ENCODE data around the gene GALNTL6. TPM values are rescaled to one million over a fixed set of nuclear protein-coding genes. Genes with fewer than 3 reads are reported as not detected.
"Not testable (repeated sequence)": the region's sequence is repeated elsewhere in the genome, so short reads cannot be mapped to it uniquely, and the experiment has no call there.

Gene GALNTL6
- polyA plus RNA-seq, 1 donor from 2014 or later = 14.9 TPM

DNA sequence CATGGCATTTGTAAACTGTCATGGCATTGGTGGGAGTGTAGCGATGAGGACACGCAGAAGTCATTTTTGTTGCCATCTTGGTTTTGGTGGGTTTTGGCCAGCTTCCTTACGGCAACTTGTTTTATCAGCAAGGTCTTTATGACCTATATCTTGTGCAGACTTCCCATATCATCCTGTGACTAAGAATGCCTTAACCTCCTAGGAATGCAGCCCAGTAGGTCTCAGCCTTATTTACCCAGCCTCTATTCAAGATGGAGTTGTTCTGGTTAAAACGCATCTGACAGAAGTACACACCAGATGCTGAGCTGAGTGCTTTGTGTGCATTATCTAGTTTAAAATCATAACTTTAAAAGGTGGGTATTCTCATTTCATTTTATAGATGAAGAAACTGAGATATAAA is 1086.7 kb downstream of the GALNTL6 start:
- Histone ChIP-seq H3K27me3 (ENCODE audit: insufficient read depth, low read depth, low read length) (no peaks in the 10 kb centered on the region), H2AFZ (ENCODE audit: low read depth, low read length) (no peak overlapping the region), H3K9me3 (ENCODE audit: low read length) (no peaks in the 10 kb centered on the region), H3K9me2 (ENCODE audit: insufficient read depth, low read length) (no peaks in the 10 kb centered on the region), H3K79me2 (replicated peaks; ENCODE audit: insufficient read depth, low read length) (no peaks in the 10 kb centered on the region), H3K36me3 (ENCODE audit: insufficient read depth, low read length) (no peaks in the 10 kb centered on the region), H3K4me2 (ENCODE audit: low read length) (no peak overlapping the region), H3K9ac (ENCODE audit: low read length) (no peak overlapping the region), H3K4me3 (ENCODE audit: low read length) (no peak overlapping the region), H3K27ac (ENCODE audit: low read length) (peak overlapping the region; percentile 75), H4K20me1 (ENCODE audit: insufficient read depth) (no peaks in the 10 kb centered on the region), H3F3A (ENCODE audit: insufficient read depth, low read length, poor library complexity, severe bottlenecking) (no peaks in the 10 kb centered on the region)
- TF ChIP-seq TAF1 (IDR thresholded peaks at IDR 0.05; ENCODE audit: low read depth) (no peak), RAD21 (conservative IDR thresholded peaks at IDR 0.05) (no peak)

DNA sequence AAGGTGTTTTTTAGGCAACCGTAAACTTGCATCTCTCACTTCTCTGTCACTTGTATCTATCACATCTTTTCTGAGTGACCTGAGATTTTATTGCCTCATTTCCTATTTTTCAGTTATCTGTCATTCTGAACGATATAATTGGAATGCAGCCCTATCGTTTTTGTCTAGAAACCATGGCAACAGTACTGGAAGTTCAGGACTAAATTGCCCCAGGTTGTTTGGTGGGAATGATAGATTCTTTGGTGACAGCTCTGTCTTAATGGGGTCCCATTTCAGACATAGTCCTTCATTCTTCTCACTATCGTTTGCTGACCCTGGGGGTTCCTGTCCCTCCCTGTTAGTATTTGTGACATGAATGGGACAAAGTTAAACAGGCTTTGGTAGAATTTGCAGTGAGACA is 1087.7 kb downstream of the GALNTL6 start:
- Histone ChIP-seq H3K27ac (ENCODE audit: low read length) (peak overlapping the region; percentile 75), H3K9me2 (ENCODE audit: insufficient read depth, low read length) (no peaks in the 10 kb centered on the region), H3K27me3 (ENCODE audit: insufficient read depth, low read depth, low read length) (no peaks in the 10 kb centered on the region), H3K4me3 (ENCODE audit: low read length) (peak overlapping the region; percentile 33), H3K9me3 (ENCODE audit: low read length) (no peaks in the 10 kb centered on the region), H3K79me2 (replicated peaks; ENCODE audit: insufficient read depth, low read length) (no peaks in the 10 kb centered on the region), H3K36me3 (ENCODE audit: insufficient read depth, low read length) (no peaks in the 10 kb centered on the region), H2AFZ (ENCODE audit: low read depth, low read length) (no peak overlapping the region), H4K20me1 (ENCODE audit: insufficient read depth) (no peaks in the 10 kb centered on the region), H3K4me2 (ENCODE audit: low read length) (peak overlapping the region; percentile 52), H3F3A (ENCODE audit: insufficient read depth, low read length, poor library complexity, severe bottlenecking) (no peaks in the 10 kb centered on the region), H3K9ac (ENCODE audit: low read length) (no peak overlapping the region)
- TF ChIP-seq POLR2AphosphoS5 (IDR thresholded peaks at IDR 0.05) = peak; percentile 9
- no peak for TF ChIP-seq TAF1 (IDR thresholded peaks at IDR 0.05; ENCODE audit: low read depth)
- TF ChIP-seq, protein P1, sequence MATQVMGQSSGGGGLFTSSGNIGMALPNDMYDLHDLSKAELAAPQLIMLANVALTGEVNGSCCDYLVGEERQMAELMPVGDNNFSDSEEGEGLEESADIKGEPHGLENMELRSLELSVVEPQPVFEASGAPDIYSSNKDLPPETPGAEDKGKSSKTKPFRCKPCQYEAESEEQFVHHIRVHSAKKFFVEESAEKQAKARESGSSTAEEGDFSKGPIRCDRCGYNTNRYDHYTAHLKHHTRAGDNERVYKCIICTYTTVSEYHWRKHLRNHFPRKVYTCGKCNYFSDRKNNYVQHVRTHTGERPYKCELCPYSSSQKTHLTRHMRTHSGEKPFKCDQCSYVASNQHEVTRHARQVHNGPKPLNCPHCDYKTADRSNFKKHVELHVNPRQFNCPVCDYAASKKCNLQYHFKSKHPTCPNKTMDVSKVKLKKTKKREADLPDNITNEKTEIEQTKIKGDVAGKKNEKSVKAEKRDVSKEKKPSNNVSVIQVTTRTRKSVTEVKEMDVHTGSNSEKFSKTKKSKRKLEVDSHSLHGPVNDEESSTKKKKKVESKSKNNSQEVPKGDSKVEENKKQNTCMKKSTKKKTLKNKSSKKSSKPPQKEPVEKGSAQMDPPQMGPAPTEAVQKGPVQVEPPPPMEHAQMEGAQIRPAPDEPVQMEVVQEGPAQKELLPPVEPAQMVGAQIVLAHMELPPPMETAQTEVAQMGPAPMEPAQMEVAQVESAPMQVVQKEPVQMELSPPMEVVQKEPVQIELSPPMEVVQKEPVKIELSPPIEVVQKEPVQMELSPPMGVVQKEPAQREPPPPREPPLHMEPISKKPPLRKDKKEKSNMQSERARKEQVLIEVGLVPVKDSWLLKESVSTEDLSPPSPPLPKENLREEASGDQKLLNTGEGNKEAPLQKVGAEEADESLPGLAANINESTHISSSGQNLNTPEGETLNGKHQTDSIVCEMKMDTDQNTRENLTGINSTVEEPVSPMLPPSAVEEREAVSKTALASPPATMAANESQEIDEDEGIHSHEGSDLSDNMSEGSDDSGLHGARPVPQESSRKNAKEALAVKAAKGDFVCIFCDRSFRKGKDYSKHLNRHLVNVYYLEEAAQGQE (IDR thresholded peaks at IDR 0.05; ENCODE audit: borderline replicate concordance) = peak; percentile 63
- no peak for TF ChIP-seq MXI1 (conservative IDR thresholded peaks at IDR 0.05; ENCODE audit: poor library complexity, severe bottlenecking)
- TF ChIP-seq EP300 (conservative IDR thresholded peaks at IDR 0.05; ENCODE audit: poor library complexity, severe bottlenecking) = peak; percentile 92

DNA sequence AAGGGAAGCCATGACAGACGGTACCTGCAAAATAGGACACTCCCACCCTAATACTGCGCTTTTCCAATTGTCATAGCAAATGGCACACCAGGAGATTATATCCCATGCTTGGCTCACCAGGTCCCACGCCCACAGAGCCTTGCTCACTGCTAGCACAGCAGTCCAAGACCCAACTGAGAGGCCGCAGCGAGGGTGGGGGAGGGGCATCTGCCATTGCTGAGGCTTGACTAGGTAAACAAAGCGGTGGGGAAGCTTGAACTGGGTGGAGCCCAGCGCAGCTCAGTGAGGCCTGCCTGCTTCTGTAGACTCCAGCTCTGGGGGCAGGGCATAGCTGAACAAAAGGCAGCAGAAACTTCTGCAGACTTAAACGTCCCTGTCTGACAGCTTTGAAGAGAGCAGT is 1099.3 kb downstream of the GALNTL6 start:
- not testable (repeated sequence) for H3F3A ChIP-seq (ENCODE audit: insufficient read depth, low read length, poor library complexity, severe bottlenecking); H4K20me1 ChIP-seq (ENCODE audit: insufficient read depth); H3K9me3 ChIP-seq (ENCODE audit: low read length); H3K9me2 ChIP-seq (ENCODE audit: insufficient read depth, low read length); H3K79me2 ChIP-seq (replicated peaks; ENCODE audit: insufficient read depth, low read length); H3K36me3 ChIP-seq (ENCODE audit: insufficient read depth, low read length); H3K9ac ChIP-seq (ENCODE audit: low read length); H3K4me3 ChIP-seq (ENCODE audit: low read length); H3K27ac ChIP-seq (ENCODE audit: low read length); H3K27me3 ChIP-seq (ENCODE audit: insufficient read depth, low read depth, low read length); H3K4me2 ChIP-seq (ENCODE audit: low read length); H2AFZ ChIP-seq (ENCODE audit: low read depth, low read length)

DNA sequence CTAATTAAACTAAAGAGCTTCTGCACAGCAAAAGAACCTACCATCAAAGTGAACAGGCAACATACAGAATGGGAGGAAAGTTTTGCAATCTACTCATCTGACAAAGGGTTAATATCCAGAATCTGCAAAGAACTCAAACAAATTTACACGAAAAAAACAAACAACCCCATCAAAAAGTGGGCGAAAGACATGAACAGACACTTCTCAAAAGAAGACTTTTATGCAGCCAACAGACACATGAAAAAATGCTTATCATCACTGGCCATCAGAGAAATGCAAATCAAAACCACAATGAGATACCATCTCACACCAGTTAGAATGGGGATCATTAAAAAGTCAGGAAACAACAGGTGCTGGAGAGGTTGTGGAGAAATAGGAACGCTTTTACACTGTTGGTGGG is 1104.2 kb downstream of the GALNTL6 start:
- not testable (repeated sequence) for H3F3A ChIP-seq (ENCODE audit: insufficient read depth, low read length, poor library complexity, severe bottlenecking); H3K27me3 ChIP-seq (ENCODE audit: insufficient read depth, low read depth, low read length); H3K27ac ChIP-seq (ENCODE audit: low read length); H3K4me2 ChIP-seq (ENCODE audit: low read length); H4K20me1 ChIP-seq (ENCODE audit: insufficient read depth); H3K9me3 ChIP-seq (ENCODE audit: low read length); H3K9me2 ChIP-seq (ENCODE audit: insufficient read depth, low read length); H2AFZ ChIP-seq (ENCODE audit: low read depth, low read length); H3K79me2 ChIP-seq (replicated peaks; ENCODE audit: insufficient read depth, low read length); H3K4me3 ChIP-seq (ENCODE audit: low read length); H3K9ac ChIP-seq (ENCODE audit: low read length); H3K36me3 ChIP-seq (ENCODE audit: insufficient read depth, low read length)
